Skin of body (tissue), 2 donors: Measurements from ENCODE around the gene UBP1. TPM values are rescaled to one million over a fixed set of nuclear protein-coding genes. Genes with fewer than 3 reads are reported as not detected.

Experiments
- small RNA-seq: library from RNA; depleted of rRNA; stranded (forward); fragments of <200 nt; gene quantifications from one replicate; pipeline ENCODE3, GENCODE V24; 2014; ENCODE audit warnings: low replicate concordance
- total RNA-seq: library from RNA; depleted of rRNA; stranded (reverse); fragments of >200 nt; gene quantifications from one replicate; pipeline ENCODE4 v1.2.3, GENCODE V29; 2014

Gene UBP1
- total RNA-seq, 1 donor from 2014 or later: 58.2 TPM

Small RNA genes within 50 kb of the gene (small RNA-seq; reads per million reads assigned to genes)
- gene RNU7-110P: not detected

Other genes starting within 250 kb of the UBP1 start
- 3.3 TPM for gene SUSD5, start 221.6 kb downstream of the UBP1 start, total RNA-seq
- gene FBXL2, start 163.0 kb downstream of the UBP1 start, total RNA-seq: 13.8 TPM